GM13976 (cell line): Measurements from ENCODE around the gene FHOD3.

Experiments
- DNase-seq: peaks from one replicate; pipeline ENCODE4 v3.0.0; 2012; ENCODE audit warnings: low spot score
- in situ Hi-C: fragments of 300-500 bp; cut with MboI; formaldehyde crosslinking; loops from one replicate; pipeline ENCODE4 v1.12.0; 2022; ENCODE audit warnings: low sequenced_read_pairs, mixed read lengths, inconsistent platforms; ENCODE audit not compliant: unreplicated experiment
- TF ChIP-seq, protein P1 (sequence below): IDR thresholded peaks from 2 replicates; pipeline ENCODE4 v1.5.1; 2012; ENCODE audit warnings: borderline replicate concordance, mild to moderate bottlenecking; ENCODE audit not compliant: insufficient read depth; ENCODE audit errors: extremely low read depth, missing control alignments, control extremely low read depth

The FHOD3 gene

DNA sequence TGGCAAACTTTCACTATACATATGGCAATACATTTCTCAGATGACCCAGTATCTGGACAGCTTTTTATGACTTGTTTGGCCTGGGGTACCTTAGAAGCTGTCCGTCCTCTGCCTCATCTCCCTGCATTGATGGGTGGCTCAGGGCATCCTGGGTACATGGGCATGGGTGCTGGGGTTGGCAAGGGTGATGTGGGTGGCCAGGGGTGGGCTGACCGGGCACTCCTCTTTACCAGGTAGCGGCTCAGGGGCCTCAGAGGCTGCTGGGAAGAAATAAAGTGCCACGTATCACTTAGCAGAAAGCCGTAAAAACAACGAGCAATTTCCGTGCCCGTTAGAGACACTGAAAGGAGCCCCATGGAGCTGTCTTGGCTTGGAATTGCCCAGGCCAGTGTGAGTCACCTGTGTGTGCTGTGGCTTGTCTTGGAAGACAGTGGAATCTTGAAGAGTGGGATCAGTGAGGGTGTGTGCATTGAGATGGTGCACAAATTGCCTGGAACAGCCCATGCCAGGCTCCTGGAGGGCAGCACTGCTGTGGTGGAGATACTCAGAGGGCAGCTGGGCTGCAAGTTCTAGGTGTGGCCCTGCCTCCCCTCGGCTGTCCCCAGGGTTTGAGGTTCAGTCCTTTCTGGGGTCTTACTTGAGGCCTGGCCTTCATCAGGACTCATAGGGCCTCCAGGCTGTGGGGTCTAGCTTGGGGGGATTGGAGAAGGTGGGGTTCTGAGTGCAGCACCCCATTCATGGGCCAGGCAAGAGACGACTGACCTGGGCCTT, 88.8 kb downstream of the FHOD3 start:
- TF ChIP-seq, protein P1, sequence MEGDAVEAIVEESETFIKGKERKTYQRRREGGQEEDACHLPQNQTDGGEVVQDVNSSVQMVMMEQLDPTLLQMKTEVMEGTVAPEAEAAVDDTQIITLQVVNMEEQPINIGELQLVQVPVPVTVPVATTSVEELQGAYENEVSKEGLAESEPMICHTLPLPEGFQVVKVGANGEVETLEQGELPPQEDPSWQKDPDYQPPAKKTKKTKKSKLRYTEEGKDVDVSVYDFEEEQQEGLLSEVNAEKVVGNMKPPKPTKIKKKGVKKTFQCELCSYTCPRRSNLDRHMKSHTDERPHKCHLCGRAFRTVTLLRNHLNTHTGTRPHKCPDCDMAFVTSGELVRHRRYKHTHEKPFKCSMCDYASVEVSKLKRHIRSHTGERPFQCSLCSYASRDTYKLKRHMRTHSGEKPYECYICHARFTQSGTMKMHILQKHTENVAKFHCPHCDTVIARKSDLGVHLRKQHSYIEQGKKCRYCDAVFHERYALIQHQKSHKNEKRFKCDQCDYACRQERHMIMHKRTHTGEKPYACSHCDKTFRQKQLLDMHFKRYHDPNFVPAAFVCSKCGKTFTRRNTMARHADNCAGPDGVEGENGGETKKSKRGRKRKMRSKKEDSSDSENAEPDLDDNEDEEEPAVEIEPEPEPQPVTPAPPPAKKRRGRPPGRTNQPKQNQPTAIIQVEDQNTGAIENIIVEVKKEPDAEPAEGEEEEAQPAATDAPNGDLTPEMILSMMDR, result no peak
- in situ Hi-C loops, result no loop called here

GRCh38 chr18:36387310-36387709, 89.8 kb downstream of the FHOD3 start:
- no peak for DNase-seq
- TF ChIP-seq, protein P1, result no peak
- in situ Hi-C loops, result no loop called here

More for the DNA sequence above, 88.8 kb downstream of the FHOD3 start:
- no peak for DNase-seq

- TF ChIP-seq, protein P1, result no peak
- no peak for DNase-seq
- in situ Hi-C loops, result no loop called here
Observed at GRCh38 chr18:36388310-36388709, 90.8 kb downstream of the FHOD3 start.

DNA sequence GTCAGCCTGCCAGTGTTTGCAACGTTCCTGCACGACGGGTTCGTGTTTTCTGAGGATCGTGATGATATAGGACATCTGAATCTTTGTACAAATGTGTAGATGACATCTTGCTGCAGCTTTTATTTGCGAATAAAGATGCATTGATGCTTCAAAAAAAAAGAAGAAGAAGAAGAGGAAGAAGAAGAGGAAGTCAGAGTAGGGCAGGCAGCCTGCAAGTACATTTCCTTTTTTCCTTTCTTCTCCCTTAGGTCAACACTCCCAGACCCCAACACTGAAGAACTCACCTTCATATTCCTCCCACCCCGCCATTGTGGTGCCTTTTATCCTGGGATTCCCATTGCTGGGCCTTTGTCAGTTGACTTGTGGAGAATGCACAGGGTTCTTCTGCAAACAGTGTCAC, 91.5 kb downstream of the FHOD3 start:
- DNase-seq, result no peak
- TF ChIP-seq, protein P1, result no peak
- in situ Hi-C loops, result no loop called here

- TF ChIP-seq, protein P1, result no peak
- in situ Hi-C loops, result no loop called here
- no peak for DNase-seq
Observed at GRCh38 chr18:36389811-36390581, 92.5 kb downstream of the FHOD3 start.

DNA sequence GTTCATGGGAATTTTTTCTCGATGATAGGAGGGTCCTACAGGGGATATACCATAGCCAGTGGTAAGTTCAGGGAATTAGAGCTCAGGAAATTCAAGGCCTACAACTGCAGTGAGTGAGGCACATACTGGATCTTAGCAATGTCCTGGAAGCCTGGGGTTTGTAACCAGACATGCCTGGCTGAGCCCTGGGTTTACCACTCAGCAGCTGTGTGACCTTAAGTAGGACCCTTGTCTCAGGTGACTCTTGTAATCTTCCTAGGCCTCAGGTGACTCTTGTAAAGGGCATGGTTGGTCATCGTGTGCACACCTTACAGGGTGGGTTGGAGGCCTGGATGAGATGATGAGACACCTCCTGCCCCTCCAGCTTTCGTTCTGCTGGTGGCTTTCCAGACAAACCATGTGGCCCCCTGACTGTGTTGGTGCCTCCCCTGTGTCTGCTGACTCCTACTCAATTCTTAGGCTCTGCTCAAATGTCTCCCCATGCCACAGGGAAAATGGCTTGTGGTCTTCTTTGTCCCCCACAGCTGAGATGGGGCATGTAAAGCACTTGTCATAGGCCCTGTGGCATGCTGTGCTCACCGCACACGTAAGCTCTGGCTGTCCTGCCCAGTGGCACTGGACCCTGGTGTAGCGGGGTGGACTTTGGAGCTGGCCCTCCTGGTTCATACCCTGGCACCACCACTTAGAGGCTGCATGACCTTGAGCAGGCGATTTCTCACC, 94.1 kb downstream of the FHOD3 start:
- no peak for DNase-seq
- in situ Hi-C loops, result no loop called here
- TF ChIP-seq, protein P1, result no peak
